Breast epithelium (tissue), 3 donors: ENCODE data around the gene TLX3.

Experiments
- POLR2A ChIP-seq: fragments of 450-650 bp; IDR thresholded peaks from one replicate; pipeline ENCODE4 v1.6.1; 2016; ENCODE audit warnings: antibody characterized with exemption, mild to moderate bottlenecking, moderate library complexity
- POLR2AphosphoS5 ChIP-seq, 3 donors: sonication (generic); formaldehyde crosslinking; IDR thresholded peaks; one replicate each; pipeline ENCODE4 v1.6.1; 2017; ENCODE audit warnings: antibody characterized with exemption in 3 of 3
- TF ChIP-seq, protein P1 (sequence below), 3 donors: fragments of 450-650 bp; IDR thresholded peaks; one replicate each; pipeline ENCODE4 v1.5.1; 2016 to 2017; ENCODE audit warnings: antibody characterized with exemption in 3 of 3, mild to moderate bottlenecking in 3 of 3, moderate library complexity in 3 of 3

DNA sequence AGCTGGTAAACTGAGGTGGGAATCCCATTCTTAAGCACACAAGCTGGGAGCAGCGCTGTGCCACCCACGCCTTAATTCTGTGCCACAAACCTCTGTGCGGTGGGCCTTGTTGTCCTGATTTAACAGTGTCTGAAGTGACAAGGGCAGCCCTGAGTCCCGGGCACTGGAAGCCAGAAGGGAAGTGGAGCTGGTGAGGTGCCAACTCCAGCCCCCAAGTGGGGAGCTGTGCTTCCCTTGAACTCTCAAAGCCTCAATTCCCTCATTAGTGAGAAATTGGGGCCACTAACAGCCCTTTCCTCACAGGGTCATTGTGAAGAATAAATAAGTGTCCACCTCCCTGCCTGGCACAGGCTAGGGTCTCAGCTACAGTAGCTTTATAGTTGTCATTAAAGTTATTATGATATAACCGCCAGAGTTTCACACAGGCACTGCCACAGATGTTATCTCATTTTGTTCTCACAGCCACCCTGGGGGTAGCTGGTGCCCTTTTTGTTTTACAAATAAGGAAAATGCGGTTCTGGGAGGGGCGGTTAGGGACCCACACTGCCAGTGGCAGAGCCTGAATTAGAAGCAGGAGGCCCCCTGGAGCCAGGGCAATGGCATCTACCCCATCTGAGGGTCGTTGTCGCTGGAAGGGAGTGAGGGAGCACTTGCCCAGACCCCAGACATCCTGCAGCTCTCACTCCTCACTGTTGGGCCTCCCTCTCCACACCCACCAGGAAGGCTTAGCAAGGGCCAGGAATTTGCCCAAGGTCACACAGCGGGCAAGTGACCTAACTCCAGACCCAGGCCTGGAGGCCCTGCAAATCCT, 2.1 kb upstream of the TLX3 start:
- TF ChIP-seq, protein P1, sequence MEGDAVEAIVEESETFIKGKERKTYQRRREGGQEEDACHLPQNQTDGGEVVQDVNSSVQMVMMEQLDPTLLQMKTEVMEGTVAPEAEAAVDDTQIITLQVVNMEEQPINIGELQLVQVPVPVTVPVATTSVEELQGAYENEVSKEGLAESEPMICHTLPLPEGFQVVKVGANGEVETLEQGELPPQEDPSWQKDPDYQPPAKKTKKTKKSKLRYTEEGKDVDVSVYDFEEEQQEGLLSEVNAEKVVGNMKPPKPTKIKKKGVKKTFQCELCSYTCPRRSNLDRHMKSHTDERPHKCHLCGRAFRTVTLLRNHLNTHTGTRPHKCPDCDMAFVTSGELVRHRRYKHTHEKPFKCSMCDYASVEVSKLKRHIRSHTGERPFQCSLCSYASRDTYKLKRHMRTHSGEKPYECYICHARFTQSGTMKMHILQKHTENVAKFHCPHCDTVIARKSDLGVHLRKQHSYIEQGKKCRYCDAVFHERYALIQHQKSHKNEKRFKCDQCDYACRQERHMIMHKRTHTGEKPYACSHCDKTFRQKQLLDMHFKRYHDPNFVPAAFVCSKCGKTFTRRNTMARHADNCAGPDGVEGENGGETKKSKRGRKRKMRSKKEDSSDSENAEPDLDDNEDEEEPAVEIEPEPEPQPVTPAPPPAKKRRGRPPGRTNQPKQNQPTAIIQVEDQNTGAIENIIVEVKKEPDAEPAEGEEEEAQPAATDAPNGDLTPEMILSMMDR (IDR thresholded peaks at IDR 0.05), result no peak
- TF ChIP-seq POLR2AphosphoS5 (IDR thresholded peaks at IDR 0.05) (no peak), POLR2A (no peak)
